HEK293 (cell line): ENCODE data around the gene NMT2.
A peak's percentile ranks its signal among the peaks of the same experiment; 100 is the strongest.

Experiments
- CTCF ChIA-PET: fragments of 350-600 bp; formaldehyde crosslinking; extraction: SDS; loops from one replicate; lab custom pipeline; 2021; ENCODE audit warnings: antibody characterized with exemption; lab: Yijun Ruan, JAX
- POLR2A ChIA-PET: fragments of 300-600 bp; formaldehyde crosslinking; extraction: SDS; loops from one replicate; lab custom pipeline; 2020; ENCODE audit warnings: antibody characterized with exemption, inconsistent platforms; lab: Yijun Ruan, JAX
- H3K27ac ChIP-seq: fragments of 200-500 bp; sonication (Bioruptor generic); 2 replicates; pipeline ENCODE4 v1.5.1; 2014; ENCODE audit warnings: low read depth, low read length, control low read depth, inconsistent platforms; ENCODE audit errors: extremely low read depth
- H3K36me3 ChIP-seq, 2 experiments: fragments of 200-500 bp in 1 of 2; sonication (Bioruptor generic) in 1 of 2; 1 replicate in 1 of 2; 2 replicates in 1 of 2; pipeline ENCODE4 v1.5.1; 2014 to 2017; ENCODE audit warnings: inconsistent platforms in 2 of 2, low read length in 2 of 2; ENCODE audit not compliant: control insufficient read depth in 2 of 2, insufficient read depth in 1 of 2
- H3K4me1 ChIP-seq: fragments of 200-500 bp; sonication (Bioruptor generic); 2 replicates; pipeline ENCODE4 v1.5.1; 2014; ENCODE audit warnings: mild to moderate bottlenecking, low read length, inconsistent platforms; ENCODE audit not compliant: control insufficient read depth, insufficient read depth
- H3K4me3 ChIP-seq: 2 replicates; pipeline ENCODE4 v1.5.1; 2011; ENCODE audit warnings: low read depth, mild to moderate bottlenecking, control low read depth, low read length, moderate library complexity
- H3K9me3 ChIP-seq: fragments of 200-500 bp; sonication (Bioruptor generic); 2 replicates; pipeline ENCODE4 v1.5.1; 2014; ENCODE audit warnings: low read depth, low read length, inconsistent platforms; ENCODE audit not compliant: control insufficient read depth, insufficient read depth
- PRDM10 ChIP-seq: fragments of 450-650 bp; formaldehyde crosslinking; IDR thresholded peaks from 2 replicates; pipeline ENCODE4 v1.5.1; 2016; ENCODE audit warnings: missing biosample characterization, missing genetic modification characterization
- PRDM4 ChIP-seq: fragments of 450-650 bp; formaldehyde crosslinking; IDR thresholded peaks from 2 replicates; pipeline ENCODE4 v1.5.1; 2017; ENCODE audit warnings: missing biosample characterization, missing genetic modification characterization
- TRIM28 ChIP-seq: IDR thresholded peaks from 2 replicates; pipeline ENCODE4 v1.6.1; 2011; ENCODE audit warnings: low read length, control low read depth, borderline replicate concordance
- ZNF132 ChIP-seq: fragments of 450-650 bp; formaldehyde crosslinking; IDR thresholded peaks from 2 replicates; pipeline ENCODE4 v1.5.1; 2017; ENCODE audit warnings: missing biosample characterization, missing genetic modification characterization, borderline replicate concordance
- TF ChIP-seq, protein P1 (sequence below): fragments of 450-650 bp; formaldehyde crosslinking; IDR thresholded peaks from 2 replicates; pipeline ENCODE4 v1.5.1; 2016; ENCODE audit warnings: missing biosample characterization, missing genetic modification characterization, borderline replicate concordance

Gene NMT2

DNA sequence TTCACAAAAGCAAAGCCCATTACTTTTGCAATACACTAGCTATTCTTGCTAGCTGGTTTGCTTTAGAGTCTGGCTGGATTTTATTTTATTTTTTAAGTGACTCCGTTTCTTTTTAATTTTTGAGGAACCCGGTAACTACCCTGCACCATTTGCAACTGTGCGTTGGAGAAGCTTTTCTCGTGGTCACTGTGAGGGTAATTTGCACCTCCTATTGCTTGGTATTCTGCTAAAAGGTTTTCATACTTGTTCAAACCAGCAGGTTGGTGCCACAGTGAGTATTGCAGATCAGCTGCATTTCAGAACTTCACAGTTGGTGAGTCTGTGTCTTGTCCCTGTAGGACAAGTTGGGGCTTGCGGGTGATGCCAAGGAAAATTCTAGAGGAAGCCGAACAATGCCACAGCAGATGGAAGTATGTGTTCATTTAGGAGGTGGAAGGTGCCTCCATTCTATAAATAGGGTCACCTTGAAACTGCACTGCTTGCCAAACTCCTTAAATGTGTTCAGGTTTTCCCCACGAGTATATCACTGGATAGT, 3.9 kb upstream of the NMT2 start:
- Histone ChIP-seq H3K4me3 (no peak overlapping the region), H3K9me3 (no peaks in the 10 kb centered on the region), H3K4me1 (peaks cover 4% of the 10 kb centered on the region; the same call in 1 of the 2 replicates), H3K27ac (no peak overlapping the region), H3K36me3 (no peaks in the 10 kb centered on the region)
- CTCF ChIA-PET, result interaction anchor here (0.6 to 1.1 kb wide), 3 partner anchors 9 to 775 kb away, joined by 3 read pairs; no protein-coding TSS in a partner anchor
- POLR2A ChIA-PET, result no interaction called here
- TF ChIP-seq PRDM4 (tag by site-specific recombination) (peak; percentile 85), PRDM10 (tag by site-specific recombination) (no peak)

DNA sequence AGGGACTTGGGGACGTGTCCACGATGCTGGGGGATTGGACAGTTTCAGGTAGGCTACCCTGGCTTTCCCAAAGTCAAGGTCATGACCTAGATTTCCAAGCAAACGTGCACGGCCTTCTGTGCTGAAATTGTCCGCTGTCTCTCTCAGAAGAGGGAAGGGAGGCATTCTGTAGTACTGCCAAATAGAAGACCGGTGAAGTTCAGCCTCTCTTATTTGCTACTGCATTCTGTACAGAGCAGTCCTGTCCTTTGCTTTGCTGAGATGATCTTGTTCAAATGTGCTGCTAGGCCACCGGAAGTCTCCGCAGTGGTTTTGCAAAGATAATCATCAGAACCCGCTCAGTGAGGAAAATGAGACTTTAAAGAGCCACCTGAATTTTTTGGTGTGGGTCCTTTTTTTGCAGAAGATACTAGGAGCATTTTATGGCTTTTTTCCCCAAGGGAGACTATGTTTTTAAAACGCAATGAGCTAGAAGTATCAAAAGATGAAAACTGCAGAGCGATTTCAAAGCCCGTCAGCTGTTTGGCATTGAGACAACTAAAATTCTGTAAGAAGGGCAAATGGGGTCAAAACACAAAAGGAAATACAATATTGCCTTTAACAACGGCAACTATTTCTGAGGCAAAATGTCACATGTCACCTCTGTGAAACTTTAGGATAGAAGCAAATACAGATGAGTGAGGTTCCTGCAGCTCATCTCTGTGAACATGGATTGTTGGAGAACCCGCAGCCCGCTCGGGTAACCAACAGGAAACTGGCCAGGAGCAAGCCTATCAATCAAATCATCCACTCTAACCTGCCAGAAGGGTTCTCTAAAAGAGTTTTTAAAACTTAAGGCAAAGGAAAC, 1.3 kb upstream of the NMT2 start:
- CTCF ChIA-PET, result interaction anchor here (0.5 to 0.8 kb wide), 3 partner anchors 12 to 260 kb away, joined by 3 read pairs; no protein-coding TSS in a partner anchor
- Histone ChIP-seq H3K36me3 (no peaks in the 10 kb centered on the region), H3K9me3 (no peaks in the 10 kb centered on the region)
- TF ChIP-seq ZNF132, result no peak
- peak; percentile 52; the same call in 1 of the 2 replicates for TF ChIP-seq TRIM28
- TF ChIP-seq, protein P1, sequence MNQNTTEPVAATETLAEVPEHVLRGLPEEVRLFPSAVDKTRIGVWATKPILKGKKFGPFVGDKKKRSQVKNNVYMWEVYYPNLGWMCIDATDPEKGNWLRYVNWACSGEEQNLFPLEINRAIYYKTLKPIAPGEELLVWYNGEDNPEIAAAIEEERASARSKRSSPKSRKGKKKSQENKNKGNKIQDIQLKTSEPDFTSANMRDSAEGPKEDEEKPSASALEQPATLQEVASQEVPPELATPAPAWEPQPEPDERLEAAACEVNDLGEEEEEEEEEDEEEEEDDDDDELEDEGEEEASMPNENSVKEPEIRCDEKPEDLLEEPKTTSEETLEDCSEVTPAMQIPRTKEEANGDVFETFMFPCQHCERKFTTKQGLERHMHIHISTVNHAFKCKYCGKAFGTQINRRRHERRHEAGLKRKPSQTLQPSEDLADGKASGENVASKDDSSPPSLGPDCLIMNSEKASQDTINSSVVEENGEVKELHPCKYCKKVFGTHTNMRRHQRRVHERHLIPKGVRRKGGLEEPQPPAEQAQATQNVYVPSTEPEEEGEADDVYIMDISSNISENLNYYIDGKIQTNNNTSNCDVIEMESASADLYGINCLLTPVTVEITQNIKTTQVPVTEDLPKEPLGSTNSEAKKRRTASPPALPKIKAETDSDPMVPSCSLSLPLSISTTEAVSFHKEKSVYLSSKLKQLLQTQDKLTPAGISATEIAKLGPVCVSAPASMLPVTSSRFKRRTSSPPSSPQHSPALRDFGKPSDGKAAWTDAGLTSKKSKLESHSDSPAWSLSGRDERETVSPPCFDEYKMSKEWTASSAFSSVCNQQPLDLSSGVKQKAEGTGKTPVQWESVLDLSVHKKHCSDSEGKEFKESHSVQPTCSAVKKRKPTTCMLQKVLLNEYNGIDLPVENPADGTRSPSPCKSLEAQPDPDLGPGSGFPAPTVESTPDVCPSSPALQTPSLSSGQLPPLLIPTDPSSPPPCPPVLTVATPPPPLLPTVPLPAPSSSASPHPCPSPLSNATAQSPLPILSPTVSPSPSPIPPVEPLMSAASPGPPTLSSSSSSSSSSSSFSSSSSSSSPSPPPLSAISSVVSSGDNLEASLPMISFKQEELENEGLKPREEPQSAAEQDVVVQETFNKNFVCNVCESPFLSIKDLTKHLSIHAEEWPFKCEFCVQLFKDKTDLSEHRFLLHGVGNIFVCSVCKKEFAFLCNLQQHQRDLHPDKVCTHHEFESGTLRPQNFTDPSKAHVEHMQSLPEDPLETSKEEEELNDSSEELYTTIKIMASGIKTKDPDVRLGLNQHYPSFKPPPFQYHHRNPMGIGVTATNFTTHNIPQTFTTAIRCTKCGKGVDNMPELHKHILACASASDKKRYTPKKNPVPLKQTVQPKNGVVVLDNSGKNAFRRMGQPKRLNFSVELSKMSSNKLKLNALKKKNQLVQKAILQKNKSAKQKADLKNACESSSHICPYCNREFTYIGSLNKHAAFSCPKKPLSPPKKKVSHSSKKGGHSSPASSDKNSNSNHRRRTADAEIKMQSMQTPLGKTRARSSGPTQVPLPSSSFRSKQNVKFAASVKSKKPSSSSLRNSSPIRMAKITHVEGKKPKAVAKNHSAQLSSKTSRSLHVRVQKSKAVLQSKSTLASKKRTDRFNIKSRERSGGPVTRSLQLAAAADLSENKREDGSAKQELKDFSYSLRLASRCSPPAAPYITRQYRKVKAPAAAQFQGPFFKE (tag by site-specific recombination), result no peak
- TF ChIP-seq, all 188 proteins: peak for 1
- no peak overlapping the region for H3K27ac ChIP-seq
- no peak overlapping the region for H3K4me3 ChIP-seq
- peaks cover 14% of the 10 kb centered on the region for H3K4me1 ChIP-seq
- POLR2A ChIA-PET, result interaction anchor here (0.5 to 1.6 kb wide), 4 partner anchors 13 to 332 kb away, joined by 4 to 11 read pairs (median 4); partner anchors contain the start of genes CDNF, HSPA14, MSANTD7 and SUV39H2
